ENCODE measurements around the gene PAF1. TPM values are rescaled to one million over a fixed set of nuclear protein-coding genes. Genes with fewer than 3 reads are reported as not detected.

The PAF1 gene
- total RNA-seq, 1 experiment from 2014 or later, result 901 TPM

GRCh38 chr19:39382991-39383828, 7.7 kb downstream of the PAF1 start:
- POLR2A ChIA-PET, result interaction anchor here (0.6 to 2.3 kb wide), 19 partner anchors 8 to 722 kb away, joined by 3 to 14 read pairs (median 4); partner anchors contain the start of genes MED29, PAF1, RPS16 and SAMD4B
- ATAC-seq, result peak; percentile 1
- CTCF ChIA-PET, result interaction anchor here (0.7 to 3.0 kb wide), 9 partner anchors 8 to 421 kb away, joined by 3 to 20 read pairs (median 4); partner anchors contain the start of genes MED29, PAF1 and SAMD4B
- H3K36me3 ChIP-seq (ENCODE audit: control insufficient read depth, insufficient read depth, low read length), result peaks cover 89% of the 10 kb centered on the region
- H3K4me3 ChIP-seq (ENCODE audit: low read depth in 2 of 2, low read length in 2 of 2), result no peak overlapping the region
- no peaks in the 10 kb centered on the region for H3K27me3 ChIP-seq (ENCODE audit: control insufficient read depth, insufficient read depth, low read length)
- DNase-seq (ENCODE audit: low read depth, low spot score), result no peak
- peaks cover 23% of the 10 kb centered on the region for H3K4me1 ChIP-seq (ENCODE audit: control insufficient read depth, insufficient read depth, low read length)
- intact Hi-C loops (cut with micrococcal nuclease; ENCODE audit: unreplicated experiment), result no loop called here
- no peaks in the 10 kb centered on the region for H3K9me3 ChIP-seq (ENCODE audit: control insufficient read depth, insufficient read depth, low read depth, low read length)
- H3K27ac ChIP-seq (ENCODE audit: low read length), result no peak overlapping the region
- in situ Hi-C loops (cut with HindIII; ENCODE audit: low pct_unique_long_range_greater_than_20kb, low sequenced_read_pairs), result no loop called here
- BruUV-seq (replicated peaks), result no TSS peak
- no peak for TF ChIP-seq TCF7L2 (IDR thresholded peaks at IDR 0.05; ENCODE audit: low read depth, low read length)
- no peak for TF ChIP-seq POLR2AphosphoS5 (IDR thresholded peaks at IDR 0.05; ENCODE audit: low read depth, low read length)
- TF ChIP-seq SIN3A (IDR thresholded peaks at IDR 0.05; ENCODE audit: borderline replicate concordance, insufficient read depth, low read depth, low read length), result no peak
- TF ChIP-seq, protein P1, sequence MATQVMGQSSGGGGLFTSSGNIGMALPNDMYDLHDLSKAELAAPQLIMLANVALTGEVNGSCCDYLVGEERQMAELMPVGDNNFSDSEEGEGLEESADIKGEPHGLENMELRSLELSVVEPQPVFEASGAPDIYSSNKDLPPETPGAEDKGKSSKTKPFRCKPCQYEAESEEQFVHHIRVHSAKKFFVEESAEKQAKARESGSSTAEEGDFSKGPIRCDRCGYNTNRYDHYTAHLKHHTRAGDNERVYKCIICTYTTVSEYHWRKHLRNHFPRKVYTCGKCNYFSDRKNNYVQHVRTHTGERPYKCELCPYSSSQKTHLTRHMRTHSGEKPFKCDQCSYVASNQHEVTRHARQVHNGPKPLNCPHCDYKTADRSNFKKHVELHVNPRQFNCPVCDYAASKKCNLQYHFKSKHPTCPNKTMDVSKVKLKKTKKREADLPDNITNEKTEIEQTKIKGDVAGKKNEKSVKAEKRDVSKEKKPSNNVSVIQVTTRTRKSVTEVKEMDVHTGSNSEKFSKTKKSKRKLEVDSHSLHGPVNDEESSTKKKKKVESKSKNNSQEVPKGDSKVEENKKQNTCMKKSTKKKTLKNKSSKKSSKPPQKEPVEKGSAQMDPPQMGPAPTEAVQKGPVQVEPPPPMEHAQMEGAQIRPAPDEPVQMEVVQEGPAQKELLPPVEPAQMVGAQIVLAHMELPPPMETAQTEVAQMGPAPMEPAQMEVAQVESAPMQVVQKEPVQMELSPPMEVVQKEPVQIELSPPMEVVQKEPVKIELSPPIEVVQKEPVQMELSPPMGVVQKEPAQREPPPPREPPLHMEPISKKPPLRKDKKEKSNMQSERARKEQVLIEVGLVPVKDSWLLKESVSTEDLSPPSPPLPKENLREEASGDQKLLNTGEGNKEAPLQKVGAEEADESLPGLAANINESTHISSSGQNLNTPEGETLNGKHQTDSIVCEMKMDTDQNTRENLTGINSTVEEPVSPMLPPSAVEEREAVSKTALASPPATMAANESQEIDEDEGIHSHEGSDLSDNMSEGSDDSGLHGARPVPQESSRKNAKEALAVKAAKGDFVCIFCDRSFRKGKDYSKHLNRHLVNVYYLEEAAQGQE (IDR thresholded peaks at IDR 0.05; ENCODE audit: insufficient read depth in 1 of 2, low read depth in 2 of 2, low read length in 1 of 2), result no peak
- no peak for TF ChIP-seq CTCF (IDR thresholded peaks at IDR 0.05)

DNA sequence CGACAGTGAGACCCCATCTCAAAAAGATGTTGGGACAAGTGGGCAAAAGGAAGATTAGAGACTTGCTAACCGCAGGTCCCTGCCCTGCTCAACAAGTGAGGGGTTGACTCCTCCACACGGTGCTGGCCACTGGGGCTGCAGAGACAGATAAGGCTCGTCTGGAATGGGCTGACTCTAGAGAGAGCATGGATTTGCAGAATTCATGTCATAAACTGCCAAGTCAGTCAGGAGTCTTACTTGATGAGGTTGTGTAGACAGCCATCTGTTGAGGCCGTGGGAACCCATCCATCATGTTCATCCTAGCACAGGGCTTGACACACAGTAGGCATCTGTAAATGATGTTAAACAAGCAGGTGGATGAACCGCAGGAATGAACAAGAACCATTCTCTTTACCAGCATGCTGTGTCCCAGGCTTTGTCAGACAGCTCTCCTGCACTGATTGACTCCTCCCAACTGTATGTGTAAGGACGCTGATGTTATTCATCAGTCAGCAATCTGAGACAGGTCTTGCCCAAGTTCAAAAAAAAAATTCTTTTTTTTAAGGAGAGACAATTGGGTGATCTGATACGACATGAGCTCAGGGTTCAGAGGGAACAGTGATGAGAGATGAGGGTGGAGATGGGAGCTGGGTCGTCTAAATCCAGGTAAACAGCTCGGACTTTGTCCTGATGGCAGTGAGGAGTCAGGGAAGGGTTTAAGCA, 8.8 kb downstream of the PAF1 start:
- CTCF ChIA-PET, result interaction anchor here (0.6 to 3.0 kb wide), 9 partner anchors 9 to 527 kb away, joined by 3 to 20 read pairs (median 4); partner anchors contain the start of genes MED29, PAF1 and SAMD4B
- Histone ChIP-seq H3K4me3 (ENCODE audit: low read depth in 2 of 2, low read length in 2 of 2) (no peak overlapping the region), H3K9me3 (ENCODE audit: control insufficient read depth, insufficient read depth, low read depth, low read length) (no peaks in the 10 kb centered on the region), H3K36me3 (ENCODE audit: control insufficient read depth, insufficient read depth, low read length) (peaks cover 90% of the 10 kb centered on the region), H3K27me3 (ENCODE audit: control insufficient read depth, insufficient read depth, low read length) (no peaks in the 10 kb centered on the region), H3K4me1 (ENCODE audit: control insufficient read depth, insufficient read depth, low read length) (peaks cover 21% of the 10 kb centered on the region), H3K27ac (ENCODE audit: low read length) (no peak overlapping the region)
- no TSS peak for BruUV-seq (replicated peaks)
- POLR2A ChIA-PET, result interaction anchor here (0.6 to 2.3 kb wide), 13 partner anchors 9 to 836 kb away, joined by 3 to 14 read pairs (median 5); partner anchors contain the start of genes MED29, PAF1, RPS16 and SAMD4B
- in situ Hi-C loops (cut with HindIII; ENCODE audit: low pct_unique_long_range_greater_than_20kb, low sequenced_read_pairs), result no loop called here
- DNase-seq (ENCODE audit: low read depth, low spot score) (no peak), ATAC-seq (0 out of 2 replicates have a peak, but pooled peaks have one; percentile 4)
- TF ChIP-seq POLR2AphosphoS5 (IDR thresholded peaks at IDR 0.05; ENCODE audit: low read depth, low read length), result no peak
- intact Hi-C loops (cut with micrococcal nuclease; ENCODE audit: unreplicated experiment), result no loop called here
